ENCODE results near the gene ZNF467. TPM values are rescaled to one million over a fixed set of nuclear protein-coding genes. Genes with fewer than 3 reads are reported as not detected.

ZNF467 gene
- total and polyA plus RNA-seq, 2 experiments from 2014 or later: 0.10 to 0.40 TPM

DNA sequence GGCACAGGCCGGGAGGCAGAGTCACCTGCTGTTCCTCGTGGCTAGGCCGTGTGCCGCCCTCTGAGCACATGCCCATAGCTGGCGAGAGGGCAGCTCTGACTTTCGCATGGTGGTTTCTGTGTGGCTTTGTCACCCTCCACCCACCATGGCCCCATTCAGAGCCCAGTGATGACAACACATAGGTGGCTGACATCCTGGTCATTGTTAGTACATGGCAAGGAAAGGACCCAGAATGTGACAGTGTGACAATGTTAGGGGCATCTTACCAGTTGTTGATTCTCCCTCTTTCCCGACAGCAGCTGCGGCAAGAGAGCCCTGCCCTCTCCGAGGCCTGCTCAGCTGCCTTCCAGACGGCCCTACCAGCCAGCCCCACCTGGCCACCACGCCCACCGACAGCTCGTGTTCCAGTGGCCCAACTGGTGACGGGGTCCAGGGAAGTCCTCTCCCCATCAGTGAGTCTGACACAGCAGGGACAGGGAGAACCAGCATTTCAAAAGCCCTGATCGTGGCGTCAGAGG lies 52.2 kb downstream of the ZNF467 start (continued):
- TF ChIP-seq, protein P1, sequence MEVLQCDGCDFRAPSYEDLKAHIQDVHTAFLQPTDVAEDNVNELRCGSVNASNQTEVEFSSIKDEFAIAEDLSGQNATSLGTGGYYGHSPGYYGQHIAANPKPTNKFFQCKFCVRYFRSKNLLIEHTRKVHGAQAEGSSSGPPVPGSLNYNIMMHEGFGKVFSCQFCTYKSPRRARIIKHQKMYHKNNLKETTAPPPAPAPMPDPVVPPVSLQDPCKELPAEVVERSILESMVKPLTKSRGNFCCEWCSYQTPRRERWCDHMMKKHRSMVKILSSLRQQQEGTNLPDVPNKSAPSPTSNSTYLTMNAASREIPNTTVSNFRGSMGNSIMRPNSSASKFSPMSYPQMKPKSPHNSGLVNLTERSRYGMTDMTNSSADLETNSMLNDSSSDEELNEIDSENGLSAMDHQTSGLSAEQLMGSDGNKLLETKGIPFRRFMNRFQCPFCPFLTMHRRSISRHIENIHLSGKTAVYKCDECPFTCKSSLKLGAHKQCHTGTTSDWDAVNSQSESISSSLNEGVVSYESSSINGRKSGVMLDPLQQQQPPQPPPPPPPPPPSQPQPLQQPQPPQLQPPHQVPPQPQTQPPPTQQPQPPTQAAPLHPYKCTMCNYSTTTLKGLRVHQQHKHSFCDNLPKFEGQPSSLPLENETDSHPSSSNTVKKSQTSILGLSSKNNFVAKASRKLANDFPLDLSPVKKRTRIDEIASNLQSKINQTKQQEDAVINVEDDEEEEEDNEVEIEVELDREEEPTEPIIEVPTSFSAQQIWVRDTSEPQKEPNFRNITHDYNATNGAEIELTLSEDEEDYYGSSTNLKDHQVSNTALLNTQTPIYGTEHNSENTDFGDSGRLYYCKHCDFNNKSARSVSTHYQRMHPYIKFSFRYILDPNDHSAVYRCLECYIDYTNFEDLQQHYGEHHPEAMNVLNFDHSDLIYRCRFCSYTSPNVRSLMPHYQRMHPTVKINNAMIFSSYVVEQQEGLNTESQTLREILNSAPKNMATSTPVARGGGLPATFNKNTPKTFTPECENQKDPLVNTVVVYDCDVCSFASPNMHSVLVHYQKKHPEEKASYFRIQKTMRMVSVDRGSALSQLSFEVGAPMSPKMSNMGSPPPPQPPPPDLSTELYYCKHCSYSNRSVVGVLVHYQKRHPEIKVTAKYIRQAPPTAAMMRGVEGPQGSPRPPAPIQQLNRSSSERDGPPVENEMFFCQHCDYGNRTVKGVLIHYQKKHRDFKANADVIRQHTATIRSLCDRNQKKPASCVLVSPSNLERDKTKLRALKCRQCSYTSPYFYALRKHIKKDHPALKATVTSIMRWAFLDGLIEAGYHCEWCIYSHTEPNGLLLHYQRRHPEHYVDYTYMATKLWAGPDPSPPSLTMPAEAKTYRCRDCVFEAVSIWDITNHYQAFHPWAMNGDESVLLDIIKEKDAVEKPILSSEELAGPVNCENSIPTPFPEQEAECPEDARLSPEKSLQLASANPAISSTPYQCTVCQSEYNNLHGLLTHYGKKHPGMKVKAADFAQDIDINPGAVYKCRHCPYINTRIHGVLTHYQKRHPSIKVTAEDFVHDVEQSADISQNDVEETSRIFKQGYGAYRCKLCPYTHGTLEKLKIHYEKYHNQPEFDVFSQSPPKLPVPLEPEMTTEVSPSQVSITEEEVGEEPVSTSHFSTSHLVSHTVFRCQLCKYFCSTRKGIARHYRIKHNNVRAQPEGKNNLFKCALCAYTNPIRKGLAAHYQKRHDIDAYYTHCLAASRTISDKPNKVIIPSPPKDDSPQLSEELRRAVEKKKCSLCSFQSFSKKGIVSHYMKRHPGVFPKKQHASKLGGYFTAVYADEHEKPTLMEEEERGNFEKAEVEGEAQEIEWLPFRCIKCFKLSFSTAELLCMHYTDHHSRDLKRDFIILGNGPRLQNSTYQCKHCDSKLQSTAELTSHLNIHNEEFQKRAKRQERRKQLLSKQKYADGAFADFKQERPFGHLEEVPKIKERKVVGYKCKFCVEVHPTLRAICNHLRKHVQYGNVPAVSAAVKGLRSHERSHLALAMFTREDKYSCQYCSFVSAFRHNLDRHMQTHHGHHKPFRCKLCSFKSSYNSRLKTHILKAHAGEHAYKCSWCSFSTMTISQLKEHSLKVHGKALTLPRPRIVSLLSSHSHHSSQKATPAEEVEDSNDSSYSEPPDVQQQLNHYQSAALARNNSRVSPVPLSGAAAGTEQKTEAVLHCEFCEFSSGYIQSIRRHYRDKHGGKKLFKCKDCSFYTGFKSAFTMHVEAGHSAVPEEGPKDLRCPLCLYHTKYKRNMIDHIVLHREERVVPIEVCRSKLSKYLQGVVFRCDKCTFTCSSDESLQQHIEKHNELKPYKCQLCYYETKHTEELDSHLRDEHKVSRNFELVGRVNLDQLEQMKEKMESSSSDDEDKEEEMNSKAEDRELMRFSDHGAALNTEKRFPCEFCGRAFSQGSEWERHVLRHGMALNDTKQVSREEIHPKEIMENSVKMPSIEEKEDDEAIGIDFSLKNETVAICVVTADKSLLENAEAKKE (CRISPR knock-in tag; IDR thresholded peaks at IDR 0.05): no peak

DNA sequence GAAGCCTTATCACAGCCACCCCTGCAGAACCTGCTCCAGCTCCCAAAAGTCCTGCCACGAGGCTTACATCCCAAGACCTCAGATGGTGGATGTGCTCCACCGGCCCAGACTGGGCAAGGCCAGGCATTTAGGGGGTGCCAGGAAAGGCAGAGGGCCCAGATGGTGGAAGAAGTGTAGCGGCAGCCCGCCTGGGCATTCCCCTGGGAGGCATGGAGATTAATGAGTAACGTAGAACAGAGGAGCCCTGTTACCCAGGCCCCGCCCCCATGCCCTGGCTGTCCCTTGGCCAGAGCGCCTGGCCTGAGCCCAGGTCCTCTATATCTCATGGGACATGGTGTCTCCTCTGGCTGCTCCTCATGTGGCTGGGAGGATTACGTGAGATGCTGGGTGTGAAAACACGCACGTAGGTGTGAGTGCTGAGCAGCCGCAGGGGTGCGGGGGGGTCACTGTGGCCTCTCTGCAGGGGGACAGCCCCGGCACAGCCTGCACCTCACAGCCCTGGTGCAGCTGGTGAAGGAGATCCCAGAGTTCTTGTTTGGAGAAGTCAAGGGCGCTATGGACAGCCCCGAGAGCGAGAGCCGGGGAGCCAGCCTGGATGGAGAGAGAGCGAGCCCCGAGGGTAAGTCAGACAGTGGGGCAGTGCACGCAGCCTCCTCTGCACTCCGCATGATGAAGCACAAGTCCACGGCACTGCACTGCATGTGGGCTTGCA lies 52.9 kb downstream of the ZNF467 start:
- Mint-ChIP-seq H3K36me3 (ENCODE audit: low read depth) (peaks cover 18% of the 10 kb centered on the region), H3K9me3 (no peaks in the 10 kb centered on the region), H3K4me1 (peaks cover 7% of the 10 kb centered on the region), H3K27ac (no peak overlapping the region), H3K27me3 (ENCODE audit: insufficient read depth, low read depth, poor library complexity) (peaks cover 6% of the 10 kb centered on the region), H3K4me3 (no peak overlapping the region)
- Histone ChIP-seq H3K4me2 (no peak overlapping the region), H4K20me1 (replicated peaks; ENCODE audit: insufficient read depth) (no peaks in the 10 kb centered on the region; the same call in 1 of the 2 replicates), H2AFZ (no peak overlapping the region), H3K79me2 (replicated peaks; ENCODE audit: insufficient read depth) (peaks cover 9% of the 10 kb centered on the region; the same call in 1 of the 2 replicates), H3K36me3 (ENCODE audit: insufficient read depth) (no peaks in the 10 kb centered on the region), H3K27ac (ENCODE audit: low read depth) (no peak overlapping the region), H3K4me3 (no peak overlapping the region), H3K4me1 (ENCODE audit: insufficient read depth) (no peaks in the 10 kb centered on the region; the same call in 1 of the 2 replicates), H3K9me2 (ENCODE audit: insufficient read depth) (no peaks in the 10 kb centered on the region), H3F3A (replicated peaks; ENCODE audit: low read depth) (no peaks in the 10 kb centered on the region), H3K27me3 (ENCODE audit: insufficient read depth) (no peaks in the 10 kb centered on the region)
- ATAC-seq (no peak), DNase-seq (ENCODE audit: low spot score) (no peak)
- TF ChIP-seq, protein P1 (CRISPR knock-in tag; IDR thresholded peaks at IDR 0.05): no peak
- TF ChIP-seq ZNF331 (CRISPR knock-in tag; IDR thresholded peaks at IDR 0.05; ENCODE audit: low read depth): no peak
- TF ChIP-seq NANOG (IDR thresholded peaks at IDR 0.05; ENCODE audit: borderline replicate concordance): no peak
- no peak for TF ChIP-seq EZH2 (IDR thresholded peaks at IDR 0.05; ENCODE audit: low read depth, unreplicated experiment)
- TF ChIP-seq STAT1 (IDR thresholded peaks at IDR 0.05; ENCODE audit: unreplicated experiment): no peak
- no peak for TF ChIP-seq JUNB (IDR thresholded peaks at IDR 0.05; ENCODE audit: unreplicated experiment)
